HEK293T (cell line): Measurements from ENCODE around the gene USP33.
A peak's percentile ranks its signal among the peaks of the same experiment; 100 is the strongest.

Source experiments
- CTCF ChIA-PET: fragments of 350-600 bp; formaldehyde crosslinking; extraction: SDS; loops from one replicate; lab custom pipeline; 2021; ENCODE audit warnings: antibody characterized with exemption, inconsistent platforms; lab: Yijun Ruan, JAX
- POLR2A ChIA-PET: fragments of 350-600 bp; formaldehyde crosslinking; extraction: SDS; loops from one replicate; lab custom pipeline; 2020; ENCODE audit warnings: antibody characterized with exemption, inconsistent platforms; lab: Yijun Ruan, JAX
- DNase-seq: peaks from one replicate; pipeline ENCODE4 v3.0.0; 2012; ENCODE audit warnings: mixed read lengths; ENCODE audit errors: extremely low spot score
- ARNT ChIP-seq: fragments of 450-650 bp; IDR thresholded peaks from 2 replicates; pipeline ENCODE4 v1.6.1; 2017; ENCODE audit warnings: mild to moderate bottlenecking
- BHLHE40 ChIP-seq: fragments of 450-650 bp; IDR thresholded peaks from 2 replicates; pipeline ENCODE4 v1.6.1; 2016; ENCODE audit warnings: mild to moderate bottlenecking, moderate library complexity, borderline replicate concordance
- CTBP1 ChIP-seq: fragments of 450-650 bp; IDR thresholded peaks from 2 replicates; pipeline ENCODE4 v1.6.1; 2016; ENCODE audit warnings: borderline replicate concordance
- ELF4 ChIP-seq: fragments of 450-650 bp; IDR thresholded peaks from 2 replicates; pipeline ENCODE4 v1.6.1; 2017; ENCODE audit warnings: antibody characterized with exemption
- FOXA1 ChIP-seq: fragments of 450-650 bp; IDR thresholded peaks from 2 replicates; pipeline ENCODE4 v1.6.1; 2016; ENCODE audit warnings: mild to moderate bottlenecking
- FOXK2 ChIP-seq: fragments of 450-650 bp; IDR thresholded peaks from 2 replicates; pipeline ENCODE4 v1.6.1; 2016; ENCODE audit warnings: mild to moderate bottlenecking
- FOXM1 ChIP-seq: fragments of 450-650 bp; IDR thresholded peaks from 2 replicates; pipeline ENCODE4 v1.6.1; 2017; ENCODE audit warnings: mild to moderate bottlenecking, borderline replicate concordance
- HDGF ChIP-seq: fragments of 450-650 bp; IDR thresholded peaks from 2 replicates; pipeline ENCODE4 v1.6.1; 2017; ENCODE audit warnings: antibody characterized with exemption, borderline replicate concordance
- L3MBTL2 ChIP-seq: fragments of 450-650 bp; conservative IDR thresholded peaks from 2 replicates; pipeline ENCODE4 v1.6.1; 2016; ENCODE audit warnings: mild to moderate bottlenecking
- LEF1 ChIP-seq: fragments of 450-650 bp; IDR thresholded peaks from 2 replicates; pipeline ENCODE4 v1.6.1; 2017; ENCODE audit warnings: mild to moderate bottlenecking, borderline replicate concordance
- NFRKB ChIP-seq: fragments of 450-650 bp; IDR thresholded peaks from 2 replicates; pipeline ENCODE4 v1.6.1; 2016; ENCODE audit warnings: mild to moderate bottlenecking, moderate library complexity
- PKNOX1 ChIP-seq: fragments of 450-650 bp; IDR thresholded peaks from 2 replicates; pipeline ENCODE4 v1.6.1; 2016
- SP1 ChIP-seq: fragments of 450-650 bp; IDR thresholded peaks from 2 replicates; pipeline ENCODE4 v1.6.1; 2017
- SUZ12 ChIP-seq: fragments of 450-650 bp; IDR thresholded peaks from 2 replicates; pipeline ENCODE4 v1.6.1; 2016; ENCODE audit warnings: mild to moderate bottlenecking
- TARDBP ChIP-seq: fragments of 450-650 bp; IDR thresholded peaks from 2 replicates; pipeline ENCODE4 v1.6.1; 2016
- ZNF384 ChIP-seq: fragments of 450-650 bp; IDR thresholded peaks from 2 replicates; pipeline ENCODE4 v1.6.1; 2016

Gene USP33

GRCh38 chr1:77783141-77783540 is 23.5 kb upstream of the USP33 start:
- DNase-seq = no peak
- TF ChIP-seq SUZ12 = no peak
- no peak for TF ChIP-seq HDGF
- no peak for TF ChIP-seq ARNT
- ChIA-PET POLR2A (interaction anchor here (1.1 kb wide), 1 partner anchor 195 kb away, joined by 3 read pairs; the partner anchor contains the start of gene FUBP1), CTCF (no interaction called here)

GRCh38 chr1:77781683-77782082 is 22.0 kb upstream of the USP33 start:
- POLR2A ChIA-PET = no interaction called here
- no peak for TF ChIP-seq HDGF
- no peak for DNase-seq
- CTCF ChIA-PET = interaction anchor here (0.6 kb wide), 1 partner anchor 460 kb away, joined by 3 read pairs; no protein-coding TSS in a partner anchor

GRCh38 chr1:77779529-77780281 is 20.1 kb upstream of the USP33 start, which contains the start of gene MIGA1:
Gene MIGA1 (plus strand): TSS chr1:77779649. CDS start chr1:77783253, 3,604 bp downstream.
- ChIA-PET CTCF (interaction anchor here (0.6 kb wide), 1 partner anchor 10 kb away, joined by 9 read pairs; no protein-coding TSS in a partner anchor), POLR2A (interaction anchor here (0.7 to 1.3 kb wide), 8 partner anchors 17 to 225 kb away, joined by 3 to 5 read pairs (median 3); partner anchors contain the start of genes DNAJB4, FUBP1 and USP33)
- TF ChIP-seq ELF4 = peak; percentile 45; the same call in 1 of the 2 replicates
- no peak for TF ChIP-seq FOXK2
- TF ChIP-seq L3MBTL2 = peak; percentile 29; the same call in 1 of the 2 replicates
- peak; percentile 96 for DNase-seq

GRCh38 chr1:77776007-77776700 is 16.5 kb upstream of the USP33 start:
- CTCF ChIA-PET = no interaction called here
- TF ChIP-seq ZNF384 (no peak), PKNOX1 (no peak), LEF1 (no peak)
- DNase-seq = no peak
- POLR2A ChIA-PET = no interaction called here

- no peak for DNase-seq
- CTCF ChIA-PET = no interaction called here
These were observed 8.4 kb upstream of the USP33 start for GRCh38 chr1:77768006-77768405.

GRCh38 chr1:77762072-77762476 is 2.4 kb upstream of the USP33 start:
- ChIA-PET POLR2A (no interaction called here), CTCF (no interaction called here)
- TF ChIP-seq CTBP1 (no peak), ARNT (peak; percentile 97)
- no peak for DNase-seq

More at GRCh38 chr1:77768006-77768405, 8.4 kb upstream of the USP33 start:
- POLR2A ChIA-PET = no interaction called here
- TF ChIP-seq SP1 = no peak
- TF ChIP-seq ZNF384 = no peak
- TF ChIP-seq NFRKB = no peak
- no peak for TF ChIP-seq BHLHE40
- TF ChIP-seq FOXM1 = no peak
- no peak for TF ChIP-seq LEF1
- no peak for TF ChIP-seq PKNOX1
- no peak for TF ChIP-seq ELF4
- no peak for TF ChIP-seq FOXK2
- no peak for TF ChIP-seq SUZ12
- no peak for TF ChIP-seq L3MBTL2
- no peak for TF ChIP-seq ARNT
- TF ChIP-seq HDGF = no peak
- no peak for TF ChIP-seq TARDBP
- no peak for TF ChIP-seq CTBP1
- TF ChIP-seq FOXA1 = no peak

GRCh38 chr1:77757603-77758002 is 2.0 kb downstream of the USP33 start:
- POLR2A ChIA-PET = interaction anchor here (1.1 kb wide), 1 partner anchor 221 kb away, joined by 3 read pairs; the partner anchor contains the start of gene FUBP1
- TF ChIP-seq ELF4 (no peak), SP1 (no peak), ARNT (no peak), FOXA1 (no peak), ZNF384 (no peak), TARDBP (no peak), FOXM1 (no peak), FOXK2 (no peak), PKNOX1 (no peak), LEF1 (no peak)
- CTCF ChIA-PET = no interaction called here
- DNase-seq = no peak
